Hippocampal formation (tissue), 2 donors: ENCODE results near the gene ATIC.

Experiments used
- DNase-seq, 2 donors: peaks; one replicate each; lab custom pipeline; 2025; lab: John Stamatoyannopoulos, UW

The ATIC gene

DNA sequence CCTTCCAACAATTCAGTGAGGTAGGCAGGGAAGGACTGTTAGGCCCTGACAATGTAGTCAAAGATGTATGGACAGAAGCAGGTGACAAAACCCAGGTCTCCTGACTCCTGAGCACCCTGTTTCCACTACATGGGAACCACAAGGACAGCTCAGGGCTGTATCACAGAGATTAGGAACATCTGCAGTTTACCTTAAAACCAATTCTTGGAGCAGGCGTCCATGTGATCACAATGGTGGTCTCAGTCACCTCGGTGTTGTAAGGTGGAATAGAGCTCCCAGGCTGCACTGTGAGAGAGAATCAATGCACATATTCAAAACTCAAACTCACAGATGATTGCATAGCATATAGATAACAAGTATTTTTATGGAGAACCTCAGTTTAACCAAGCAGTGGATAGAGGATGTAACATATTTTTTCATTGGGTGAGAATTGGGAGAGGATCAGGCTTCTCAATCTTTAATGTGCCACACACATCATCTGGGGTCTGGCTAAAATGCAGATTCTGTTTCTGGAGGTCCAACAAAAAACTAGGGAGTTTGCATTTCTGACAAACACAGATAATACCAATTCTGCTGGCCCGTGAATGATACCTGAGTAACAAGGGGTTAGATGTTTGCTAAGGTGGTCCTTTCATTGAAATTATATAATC, 87.3 kb downstream of the ATIC start:
- no peak for DNase-seq
